ENCODE measurements around the gene NAA50.

The NAA50 gene

GRCh38 chr3:113714702-113715101, 31.3 kb downstream of the NAA50 start:
- no peak overlapping the region for H3K4me3 Mint-ChIP-seq
- peaks cover 25% of the 10 kb centered on the region for H3K4me1 Mint-ChIP-seq
- H3K9me3 Mint-ChIP-seq: no peaks in the 10 kb centered on the region
- DNase-seq (no peak), ATAC-seq (no peak)
- no peak overlapping the region for H3K27ac Mint-ChIP-seq
- H3K27me3 Mint-ChIP-seq: peaks cover 11% of the 10 kb centered on the region

- Mint-ChIP-seq H3K9me3 (no peaks in the 10 kb centered on the region), H3K27ac (no peak overlapping the region), H3K4me1 (peaks cover 7% of the 10 kb centered on the region), H3K4me3 (no peak overlapping the region), H3K27me3 (peaks cover 11% of the 10 kb centered on the region)
- ATAC-seq (no peak), DNase-seq (no peak)
Measured at GRCh38 chr3:113712129-113712528, 33.9 kb downstream of the NAA50 start.

GRCh38 chr3:113707835-113708234, 38.2 kb downstream of the NAA50 start:
- Mint-ChIP-seq H3K9me3 (no peaks in the 10 kb centered on the region), H3K4me3 (no peak overlapping the region), H3K4me1 (peaks cover 7% of the 10 kb centered on the region), H3K27ac (no peak overlapping the region), H3K27me3 (peaks cover 19% of the 10 kb centered on the region)
- no peak for DNase-seq
- no peak for ATAC-seq

GRCh38 chr3:113698956-113699355, 47.1 kb downstream of the NAA50 start:
- Mint-ChIP-seq H3K27ac (peak overlapping the region; percentile 13 to 93), H3K27me3 (no peaks in the 10 kb centered on the region), H3K4me3 (peak overlapping the region in 1 of 2 donors; percentile 70), H3K4me1 (peaks cover 7% of the 10 kb centered on the region), H3K9me3 (no peaks in the 10 kb centered on the region)
- no peak for DNase-seq
- no peak for ATAC-seq

- Mint-ChIP-seq H3K4me3 (peak overlapping the region in 1 of 2 donors; percentile 70), H3K27me3 (no peaks in the 10 kb centered on the region), H3K27ac (peak overlapping the region in 1 of 2 donors; percentile 74), H3K9me3 (no peaks in the 10 kb centered on the region), H3K4me1 (peaks cover 13% of the 10 kb centered on the region)
- ATAC-seq (no peak), DNase-seq (no peak)
Measured at GRCh38 chr3:113698213-113698742, 47.8 kb downstream of the NAA50 start.

GRCh38 chr3:113697500-113698090, 48.5 kb downstream of the NAA50 start:
- no peak for ATAC-seq
- no peak overlapping the region for H3K4me3 Mint-ChIP-seq
- peaks cover 16% of the 10 kb centered on the region for H3K4me1 Mint-ChIP-seq
- no peaks in the 10 kb centered on the region for H3K9me3 Mint-ChIP-seq
- DNase-seq: no peak
- H3K27me3 Mint-ChIP-seq: no peaks in the 10 kb centered on the region
- H3K27ac Mint-ChIP-seq: no peak overlapping the region

GRCh38 chr3:113696658-113697499, 49.2 kb downstream of the NAA50 start:
- Mint-ChIP-seq H3K27ac (no peak overlapping the region), H3K9me3 (no peaks in the 10 kb centered on the region), H3K27me3 (no peaks in the 10 kb centered on the region), H3K4me3 (no peak overlapping the region), H3K4me1 (peaks cover 16% of the 10 kb centered on the region)
- DNase-seq: peak; percentile 98 to 99
- peak; percentile 89 for ATAC-seq

GRCh38 chr3:113695786-113696645, 50.0 kb downstream of the NAA50 start, which contains the start of gene USF3:
TSS of gene USF3 (minus strand) at chr3:113696642. CDS start at chr3:113674878, 21,764 bp downstream.
- DNase-seq: peak; percentile 82 to 85
- Mint-ChIP-seq H3K4me1 (peaks cover 16% of the 10 kb centered on the region), H3K27me3 (no peaks in the 10 kb centered on the region), H3K4me3 (peak within 1 kb of the TSS; percentile 93 to 98), H3K27ac (peak within 1 kb of the TSS; percentile 97 to 99), H3K9me3 (no peaks in the 10 kb centered on the region)
- ATAC-seq: peak; percentile 82

GRCh38 chr3:113695431-113695785, 50.6 kb downstream of the NAA50 start:
- Mint-ChIP-seq H3K4me1 (peaks cover 16% of the 10 kb centered on the region), H3K9me3 (no peaks in the 10 kb centered on the region), H3K4me3 (peak overlapping the region; percentile 93 to 98), H3K27me3 (no peaks in the 10 kb centered on the region), H3K27ac (peak overlapping the region; percentile 97 to 99)
- ATAC-seq (no peak), DNase-seq (no peak)

- ATAC-seq (no peak), DNase-seq (no peak)
- peaks cover 16% of the 10 kb centered on the region for H3K4me1 Mint-ChIP-seq
- H3K27me3 Mint-ChIP-seq: no peaks in the 10 kb centered on the region
- H3K27ac Mint-ChIP-seq: no peak overlapping the region
- H3K9me3 Mint-ChIP-seq: no peaks in the 10 kb centered on the region
- H3K4me3 Mint-ChIP-seq: no peak overlapping the region
Measured at GRCh38 chr3:113690482-113690881, 55.6 kb downstream of the NAA50 start.

- peaks cover 13 to 16% of the 10 kb centered on the region in 2 donors for H3K9me3 Mint-ChIP-seq
- ATAC-seq (no peak), DNase-seq (no peak)
- H3K27me3 Mint-ChIP-seq: no peaks in the 10 kb centered on the region
- H3K27ac Mint-ChIP-seq: no peak overlapping the region
- no peaks in the 10 kb centered on the region for H3K4me1 Mint-ChIP-seq
- H3K4me3 Mint-ChIP-seq: no peak overlapping the region
Measured at GRCh38 chr3:113685956-113686721, 59.9 kb downstream of the NAA50 start.

- no peak overlapping the region for H3K27ac Mint-ChIP-seq
- H3K4me1 Mint-ChIP-seq: no peaks in the 10 kb centered on the region
- H3K4me3 Mint-ChIP-seq: no peak overlapping the region
- ATAC-seq (no peak), DNase-seq (no peak)
- H3K9me3 Mint-ChIP-seq: peaks cover 13 to 16% of the 10 kb centered on the region in 2 donors
- H3K27me3 Mint-ChIP-seq: no peaks in the 10 kb centered on the region
Measured at GRCh38 chr3:113685124-113685523, 60.9 kb downstream of the NAA50 start.

- ATAC-seq: no peak
- no peaks in the 10 kb centered on the region for H3K4me1 Mint-ChIP-seq
Measured at GRCh38 chr3:113684271-113684819, 61.7 kb downstream of the NAA50 start.

GRCh38 chr3:113678773-113679172, 67.3 kb downstream of the NAA50 start:
- Mint-ChIP-seq H3K27ac (no peak overlapping the region), H3K9me3 (peaks cover under 1 to 2% of the 10 kb centered on the region in 2 donors), H3K27me3 (no peaks in the 10 kb centered on the region), H3K4me1 (peaks cover 15% of the 10 kb centered on the region), H3K4me3 (no peak overlapping the region)
- ATAC-seq: no peak
- no peak for DNase-seq

More at GRCh38 chr3:113684271-113684819, 61.7 kb downstream of the NAA50 start:
- no peak overlapping the region for H3K4me3 Mint-ChIP-seq
- peaks cover 13 to 16% of the 10 kb centered on the region in 2 donors for H3K9me3 Mint-ChIP-seq
- H3K27ac Mint-ChIP-seq: no peak overlapping the region
- DNase-seq: no peak
- H3K27me3 Mint-ChIP-seq: no peaks in the 10 kb centered on the region
